PC-9 (cell line): ENCODE data around the gene USP24.

ENCODE experiments used
- EZH2 ChIP-seq: fragments of 200-600 bp; sonication (generic); IDR thresholded peaks from 2 replicates; pipeline ENCODE4 v1.8.0; 2017; ENCODE audit warnings: antibody characterized with exemption, low read depth
- TF ChIP-seq, protein P1 (sequence below): fragments of 200-600 bp; sonication (generic); conservative IDR thresholded peaks from 2 replicates; pipeline ENCODE4 v1.6.1; 2017; ENCODE audit warnings: mixed run types, antibody characterized with exemption, mild to moderate bottlenecking, moderate library complexity

DNA sequence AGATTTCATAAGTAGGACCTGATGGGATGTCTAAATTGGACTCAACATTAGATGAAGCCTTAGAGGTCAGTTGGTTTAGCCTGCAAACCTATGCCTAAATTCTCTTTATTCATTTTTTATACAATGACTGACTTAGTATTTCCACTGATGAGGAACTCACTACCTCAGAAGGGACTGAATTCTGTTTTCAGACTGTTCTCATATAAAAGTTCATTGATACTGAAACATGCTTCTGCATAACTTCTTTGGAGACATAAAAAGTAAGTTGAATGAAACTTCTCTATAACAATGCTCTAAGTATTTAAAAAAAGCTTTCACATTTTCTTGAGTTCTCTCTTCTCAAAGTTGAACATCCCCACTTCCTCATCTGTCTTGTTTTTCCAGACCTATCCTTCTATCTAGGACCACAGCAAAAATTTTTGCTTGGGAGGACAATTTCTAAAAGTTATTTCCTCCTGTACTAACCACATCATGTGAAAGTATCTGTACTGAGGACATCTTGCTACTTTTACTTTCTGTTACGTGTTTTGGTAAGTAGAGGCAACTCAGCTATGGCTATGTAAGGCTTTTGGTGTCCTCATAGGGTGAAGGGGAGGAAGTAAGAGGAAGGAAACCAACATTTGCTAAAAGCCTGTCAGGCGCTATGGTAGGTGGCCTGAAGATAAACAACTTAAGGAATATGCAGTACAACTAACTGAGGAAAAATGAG is 64.1 kb downstream of the USP24 start:
- TF ChIP-seq, protein P1, sequence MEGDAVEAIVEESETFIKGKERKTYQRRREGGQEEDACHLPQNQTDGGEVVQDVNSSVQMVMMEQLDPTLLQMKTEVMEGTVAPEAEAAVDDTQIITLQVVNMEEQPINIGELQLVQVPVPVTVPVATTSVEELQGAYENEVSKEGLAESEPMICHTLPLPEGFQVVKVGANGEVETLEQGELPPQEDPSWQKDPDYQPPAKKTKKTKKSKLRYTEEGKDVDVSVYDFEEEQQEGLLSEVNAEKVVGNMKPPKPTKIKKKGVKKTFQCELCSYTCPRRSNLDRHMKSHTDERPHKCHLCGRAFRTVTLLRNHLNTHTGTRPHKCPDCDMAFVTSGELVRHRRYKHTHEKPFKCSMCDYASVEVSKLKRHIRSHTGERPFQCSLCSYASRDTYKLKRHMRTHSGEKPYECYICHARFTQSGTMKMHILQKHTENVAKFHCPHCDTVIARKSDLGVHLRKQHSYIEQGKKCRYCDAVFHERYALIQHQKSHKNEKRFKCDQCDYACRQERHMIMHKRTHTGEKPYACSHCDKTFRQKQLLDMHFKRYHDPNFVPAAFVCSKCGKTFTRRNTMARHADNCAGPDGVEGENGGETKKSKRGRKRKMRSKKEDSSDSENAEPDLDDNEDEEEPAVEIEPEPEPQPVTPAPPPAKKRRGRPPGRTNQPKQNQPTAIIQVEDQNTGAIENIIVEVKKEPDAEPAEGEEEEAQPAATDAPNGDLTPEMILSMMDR = no peak
- no peak for TF ChIP-seq EZH2
